ENCODE data around the gene NAT8L. TPM values are rescaled to one million over a fixed set of nuclear protein-coding genes. Genes with fewer than 3 reads are reported as not detected.

The NAT8L gene
- total RNA-seq, 2 donors from 2014 or later, result 0.11 to 0.17 TPM

DNA sequence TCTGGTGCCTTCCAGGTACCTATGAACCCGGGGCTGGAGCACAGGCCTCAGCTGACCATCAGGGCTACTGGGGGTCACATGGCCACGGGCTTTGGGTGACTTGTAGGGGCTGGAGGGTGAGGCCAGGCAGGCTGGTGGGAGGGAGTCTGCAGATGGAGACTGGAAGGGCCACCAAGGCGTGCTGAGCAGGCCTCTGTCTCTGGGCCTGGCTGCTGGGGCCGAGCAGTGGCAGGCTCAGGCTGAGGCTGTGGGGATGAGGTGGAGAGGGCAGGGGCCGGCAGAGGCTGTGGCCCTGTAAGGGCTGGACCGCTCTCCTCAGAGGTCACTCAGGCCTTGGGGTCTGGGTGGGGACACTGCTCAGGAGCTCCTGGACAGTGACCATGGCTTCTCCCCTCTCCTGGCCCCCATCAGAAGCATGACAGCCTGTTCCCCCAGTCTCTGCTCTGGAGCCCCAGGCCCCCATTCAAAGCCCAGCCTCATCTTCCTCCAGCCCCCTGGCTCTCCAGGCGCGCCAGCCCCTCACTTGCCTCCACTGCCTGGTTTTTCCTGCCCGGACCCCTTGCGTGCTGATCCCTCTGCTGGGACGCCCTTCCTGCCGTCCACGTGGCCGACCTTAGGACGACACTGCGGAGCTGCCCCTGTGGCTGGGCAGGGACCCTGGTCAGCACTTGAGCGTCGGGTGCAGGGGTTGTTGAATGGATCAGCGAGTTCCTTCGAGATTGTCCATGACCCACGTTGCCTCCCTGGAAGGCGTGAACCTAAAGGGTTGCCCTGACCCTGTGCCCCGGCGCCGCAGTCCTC is 11.1 kb upstream of the NAT8L start:
- no peak for TF ChIP-seq CTCF (IDR thresholded peaks at IDR 0.05)
- no peak for DNase-seq

DNA sequence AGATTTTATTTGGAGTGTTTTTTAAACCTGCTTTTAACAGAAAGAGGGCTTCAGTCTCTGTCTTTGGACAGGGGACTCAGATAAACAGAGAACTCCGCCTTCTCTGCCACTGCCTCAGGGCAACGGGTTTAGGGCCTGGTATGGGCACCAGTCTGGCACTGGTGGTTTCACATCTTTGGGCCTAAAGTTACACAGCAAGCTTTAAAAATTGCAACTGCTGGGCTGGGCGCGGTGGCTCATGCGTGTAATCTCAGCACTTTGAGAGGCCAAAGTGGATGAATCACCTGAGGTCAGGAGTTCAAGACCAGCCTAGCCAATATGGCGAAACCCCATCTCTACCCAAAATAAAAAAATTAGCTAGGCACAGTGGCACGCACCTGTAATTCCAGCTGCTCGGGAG is 10.3 kb upstream of the NAT8L start:
- DNase-seq, result no peak
- Histone ChIP-seq H3K9ac (ENCODE audit: low read depth in 2 of 2, low read length in 2 of 2) (no peak overlapping the region), H3K27ac (no peak overlapping the region), H3K4me1 (no peaks in the 10 kb centered on the region), H3K36me3 (no peaks in the 10 kb centered on the region), H3K27me3 (peaks cover 14% of the 10 kb centered on the region), H3K4me3 (no peak overlapping the region), H3K9me3 (no peaks in the 10 kb centered on the region)
- intact Hi-C loops (cut with DNase I), result no loop called here
- TF ChIP-seq CTCF (IDR thresholded peaks at IDR 0.05), result no peak

More for the DNA sequence above, 11.1 kb upstream of the NAT8L start:
- intact Hi-C loops (cut with DNase I), result no loop called here
- no peaks in the 10 kb centered on the region for H3K9me3 ChIP-seq
- no peaks in the 10 kb centered on the region for H3K36me3 ChIP-seq
- H3K27ac ChIP-seq, result no peak overlapping the region
- no peaks in the 10 kb centered on the region for H3K4me1 ChIP-seq
- peaks cover 14% of the 10 kb centered on the region for H3K27me3 ChIP-seq
- no peak overlapping the region for H3K4me3 ChIP-seq
- no peak overlapping the region for H3K9ac ChIP-seq (ENCODE audit: low read depth in 2 of 2, low read length in 2 of 2)

DNA sequence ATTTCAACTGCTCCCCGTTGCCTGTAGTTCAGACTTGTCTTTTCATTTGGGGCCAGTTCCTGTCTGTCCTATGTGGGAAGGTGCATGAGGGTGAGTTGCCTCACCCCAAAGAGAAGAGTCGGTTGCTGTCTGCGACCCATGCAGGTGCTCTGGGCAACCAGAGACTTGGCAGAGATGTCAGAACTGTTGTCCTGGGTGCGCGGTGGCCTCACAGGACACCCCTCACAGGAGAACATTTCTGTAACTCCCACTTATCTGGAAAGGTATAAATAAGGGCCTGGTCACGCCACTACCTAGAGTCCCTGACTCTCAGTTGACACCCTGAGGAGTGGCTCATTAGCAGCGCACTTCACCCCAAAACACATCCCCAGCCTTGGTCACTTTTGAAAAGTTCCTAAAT is 9.7 kb upstream of the NAT8L start:
- Histone ChIP-seq H3K27me3 (peaks cover 14% of the 10 kb centered on the region), H3K4me1 (no peaks in the 10 kb centered on the region), H3K36me3 (no peaks in the 10 kb centered on the region), H3K9ac (ENCODE audit: low read depth in 2 of 2, low read length in 2 of 2) (no peak overlapping the region), H3K27ac (no peak overlapping the region), H3K4me3 (no peak overlapping the region), H3K9me3 (no peaks in the 10 kb centered on the region)
- intact Hi-C loops (cut with DNase I), result no loop called here
- DNase-seq, result no peak
- no peak for TF ChIP-seq CTCF (IDR thresholded peaks at IDR 0.05)

- H3K4me1 ChIP-seq, result no peaks in the 10 kb centered on the region
- H3K9me3 ChIP-seq, result no peaks in the 10 kb centered on the region
- no peak for DNase-seq
- no peak overlapping the region for H3K4me3 ChIP-seq
- H3K27me3 ChIP-seq, result peaks cover 14% of the 10 kb centered on the region
- H3K36me3 ChIP-seq, result no peaks in the 10 kb centered on the region
- no peak overlapping the region for H3K9ac ChIP-seq (ENCODE audit: low read depth in 2 of 2, low read length in 2 of 2)
- no peak overlapping the region for H3K27ac ChIP-seq
- TF ChIP-seq CTCF (IDR thresholded peaks at IDR 0.05), result no peak
- intact Hi-C loops (cut with DNase I), result no loop called here
These were observed 9.3 kb upstream of the NAT8L start for GRCh38 chr4:2049811-2050210.

GRCh38 chr4:2051086-2051485 is 8.0 kb upstream of the NAT8L start:
- Histone ChIP-seq H3K36me3 (no peaks in the 10 kb centered on the region), H3K4me1 (no peaks in the 10 kb centered on the region), H3K4me3 (no peak overlapping the region), H3K27ac (no peak overlapping the region), H3K9ac (ENCODE audit: low read depth in 2 of 2, low read length in 2 of 2) (no peak overlapping the region), H3K9me3 (no peaks in the 10 kb centered on the region), H3K27me3 (peaks cover 14% of the 10 kb centered on the region)
- DNase-seq, result no peak
- TF ChIP-seq CTCF (IDR thresholded peaks at IDR 0.05), result no peak
- intact Hi-C loops (cut with DNase I), result no loop called here
